ENCODE measurements around the gene SHC3. TPM values are rescaled to one million over a fixed set of nuclear protein-coding genes. Genes with fewer than 3 reads are reported as not detected.

The SHC3 gene
- total RNA-seq, 1 donor from 2014 or later: 0.85 TPM

DNA sequence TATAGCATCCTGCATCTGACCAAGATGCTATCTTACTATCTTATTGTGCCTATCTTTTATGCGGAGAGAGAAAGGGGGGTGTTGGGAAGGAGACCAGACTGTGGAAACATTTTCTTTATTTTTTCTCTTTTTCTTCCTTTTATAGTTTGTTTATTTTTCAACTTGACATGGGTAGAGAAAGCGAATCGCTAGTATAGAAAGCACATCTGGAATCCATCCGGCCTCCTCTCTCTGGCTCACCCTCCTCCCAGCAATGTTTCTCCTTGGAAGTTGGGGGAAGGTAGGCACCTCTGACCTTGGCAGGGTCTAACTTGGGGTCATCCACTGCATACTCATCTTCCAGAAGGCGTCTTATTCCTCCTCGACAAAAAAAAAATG is 183.4 kb downstream of the SHC3 start:
- Histone ChIP-seq H3K4me1 (peaks cover 18 to 42% of the 10 kb centered on the region in 2 donors), H3K27ac (peak overlapping the region; percentile 1 to 9)

GRCh38 chr9:88994469-88995199 is 184.0 kb downstream of the SHC3 start:
- no peaks in the 10 kb centered on the region for H3K27me3 ChIP-seq
- no peak for TF ChIP-seq CTCF (IDR thresholded peaks at IDR 0.05)
- H3K4me1 ChIP-seq: peaks cover 18 to 38% of the 10 kb centered on the region in 2 donors
- peaks cover 7 to 15% of the 10 kb centered on the region in 2 donors for H3K36me3 ChIP-seq
- peak overlapping the region; percentile 77 to 89 for H3K4me3 ChIP-seq
- intact Hi-C loops (cut with DNase I): loop anchor here (5.0 to 10.0 kb wide), 4 partner anchors 180 to 607 kb away; partner anchors contain the start of gene SPIN1
- H3K9me3 ChIP-seq: no peaks in the 10 kb centered on the region
- H3K27ac ChIP-seq: peak overlapping the region; percentile 6 to 28
- DNase-seq (ENCODE audit: low spot score in 2 of 2): peak in 1 of 2 donors; percentile 61

More for the DNA sequence above, 183.4 kb downstream of the SHC3 start:
- Histone ChIP-seq H3K9me3 (no peaks in the 10 kb centered on the region), H3K36me3 (peaks cover 7 to 15% of the 10 kb centered on the region in 2 donors), H3K4me3 (peak overlapping the region in 1 of 2 donors; percentile 89), H3K27me3 (no peaks in the 10 kb centered on the region)
- peak in 1 of 2 donors; percentile 53 for DNase-seq (ENCODE audit: low spot score in 2 of 2)
- TF ChIP-seq CTCF (IDR thresholded peaks at IDR 0.05): no peak
- intact Hi-C loops (cut with DNase I): loop anchor here (5.0 to 10.0 kb wide), 4 partner anchors 180 to 608 kb away; partner anchors contain the start of gene SPIN1

GRCh38 chr9:88993871-88994460 is 184.7 kb downstream of the SHC3 start:
- Histone ChIP-seq H3K9me3 (no peaks in the 10 kb centered on the region), H3K4me3 (peak overlapping the region; percentile 77 to 89), H3K36me3 (peaks cover 7 to 15% of the 10 kb centered on the region in 2 donors), H3K27me3 (no peaks in the 10 kb centered on the region), H3K27ac (peak overlapping the region; percentile 6 to 28), H3K4me1 (peaks cover 18 to 31% of the 10 kb centered on the region in 2 donors)
- DNase-seq (ENCODE audit: low spot score in 2 of 2): peak in 1 of 2 donors; percentile 63
- intact Hi-C loops (cut with DNase I): loop anchor here (10.0 kb wide), 1 partner anchor 179 kb away; no protein-coding TSS in a partner anchor
- TF ChIP-seq CTCF (IDR thresholded peaks at IDR 0.05): no peak

DNA sequence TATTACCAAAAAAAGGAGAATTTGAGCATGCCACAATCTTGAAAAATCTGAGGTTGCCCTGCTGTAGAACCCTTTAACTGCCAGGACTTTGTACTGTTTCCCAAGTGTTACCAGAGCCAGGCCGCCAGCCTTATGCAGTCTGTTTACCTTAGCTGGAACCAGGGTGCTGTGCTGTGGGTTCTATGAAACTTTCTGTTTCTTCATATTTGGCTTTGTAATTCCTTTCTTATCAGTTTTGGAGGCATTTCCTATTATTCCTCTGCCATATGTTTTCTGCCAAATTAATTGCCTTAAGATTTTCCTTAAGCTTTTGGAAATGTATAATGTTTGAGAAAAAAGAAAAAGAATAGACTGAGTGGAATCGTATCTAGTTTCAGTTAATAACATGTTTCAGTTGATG is 185.3 kb downstream of the SHC3 start:
- H3K36me3 ChIP-seq: peaks cover 7 to 15% of the 10 kb centered on the region in 2 donors
- TF ChIP-seq CTCF (IDR thresholded peaks at IDR 0.05): no peak
- intact Hi-C loops (cut with DNase I): loop anchor here (10.0 kb wide), 1 partner anchor 179 kb away; no protein-coding TSS in a partner anchor
- H3K27me3 ChIP-seq: no peaks in the 10 kb centered on the region
- peak overlapping the region; percentile 6 to 28 for H3K27ac ChIP-seq
- H3K9me3 ChIP-seq: no peaks in the 10 kb centered on the region
- peaks cover 14 to 26% of the 10 kb centered on the region in 2 donors for H3K4me1 ChIP-seq
- peak overlapping the region; percentile 77 to 89 for H3K4me3 ChIP-seq
- peak in 1 of 2 donors; percentile 45 for DNase-seq (ENCODE audit: low spot score in 2 of 2)

GRCh38 chr9:88992556-88992955 is 186.1 kb downstream of the SHC3 start:
- peak overlapping the region; percentile 77 to 89 for H3K4me3 ChIP-seq
- peaks cover 5 to 11% of the 10 kb centered on the region in 2 donors for H3K36me3 ChIP-seq
- peak in 1 of 2 donors; percentile 59 for DNase-seq (ENCODE audit: low spot score in 2 of 2)
- intact Hi-C loops (cut with DNase I): loop anchor here (10.0 kb wide), 1 partner anchor 178 kb away; no protein-coding TSS in a partner anchor
- H3K9me3 ChIP-seq: no peaks in the 10 kb centered on the region
- H3K27me3 ChIP-seq: no peaks in the 10 kb centered on the region
- H3K4me1 ChIP-seq: peaks cover 6 to 20% of the 10 kb centered on the region in 2 donors
- no peak for TF ChIP-seq CTCF (IDR thresholded peaks at IDR 0.05)
- H3K27ac ChIP-seq: peak overlapping the region; percentile 28 to 90

Measured in ascending aorta (tissue), 2 donors.